ENCODE measurements around the gene FAIM. TPM values are rescaled to one million over a fixed set of nuclear protein-coding genes. Genes with fewer than 3 reads are reported as not detected.
"Not testable (repeated sequence)": the region's sequence is repeated elsewhere in the genome, so short reads cannot be mapped to it uniquely, and the experiment has no call there.

The FAIM gene
- total RNA-seq, 4 donors from 2014 or later: 0.88 to 3.0 (median 1.1) TPM; not detected in 1

- TF ChIP-seq POLR2A (IDR thresholded peaks at IDR 0.05) (no peak), CTCF (IDR thresholded peaks at IDR 0.05 in 4 of 5, conservative IDR thresholded peaks at IDR 0.05 in 1 of 5) (no peak)
- in situ Hi-C loops (cut with MboI; ENCODE audit: low sequenced_read_pairs in 4 of 4) (no loop called here), intact Hi-C loops (cut with DNase I; ENCODE audit: low total_unique reads) (no loop called here)
- no peak overlapping the region for H3K4me3 ChIP-seq
- peaks cover 0 to 5% of the 10 kb centered on the region in 2 donors for H3K36me3 ChIP-seq
- H3K27ac ChIP-seq: no peak overlapping the region
- no peaks in the 10 kb centered on the region for H3K27me3 ChIP-seq
- DNase-seq (no peak), ATAC-seq (no peak)
- H3K9me3 ChIP-seq: no peaks in the 10 kb centered on the region
- no peaks in the 10 kb centered on the region for H3K4me1 ChIP-seq
Observed at GRCh38 chr3:138567403-138567802, 41.2 kb upstream of the FAIM start.

GRCh38 chr3:138569090-138569489 lies 39.5 kb upstream of the FAIM start:
- H3K27me3 ChIP-seq: no peaks in the 10 kb centered on the region
- no peak overlapping the region for H3K4me3 ChIP-seq
- H3K27ac ChIP-seq: no peak overlapping the region
- DNase-seq (no peak), ATAC-seq (no peak)
- in situ Hi-C loops (cut with MboI; ENCODE audit: low sequenced_read_pairs in 4 of 4) (no loop called here), intact Hi-C loops (cut with DNase I; ENCODE audit: low total_unique reads) (no loop called here)
- H3K4me1 ChIP-seq: no peaks in the 10 kb centered on the region
- TF ChIP-seq CTCF (IDR thresholded peaks at IDR 0.05 in 4 of 5, conservative IDR thresholded peaks at IDR 0.05 in 1 of 5): no peak
- no peak for TF ChIP-seq POLR2A (IDR thresholded peaks at IDR 0.05)
- H3K9me3 ChIP-seq: no peaks in the 10 kb centered on the region
- H3K36me3 ChIP-seq: peaks cover 0 to 10% of the 10 kb centered on the region in 2 donors

GRCh38 chr3:138569624-138570023 lies 38.9 kb upstream of the FAIM start:
- in situ Hi-C loops (cut with MboI; ENCODE audit: low sequenced_read_pairs in 4 of 4): not testable (repeated sequence)

GRCh38 chr3:138573138-138573537 lies 35.4 kb upstream of the FAIM start:
- no peaks in the 10 kb centered on the region for H3K4me1 ChIP-seq
- no peak overlapping the region for H3K27ac ChIP-seq
- no peak overlapping the region for H3K4me3 ChIP-seq
- H3K36me3 ChIP-seq: peaks cover 0 to 10% of the 10 kb centered on the region in 2 donors
- in situ Hi-C loops (cut with MboI; ENCODE audit: low sequenced_read_pairs in 4 of 4) (no loop called here), intact Hi-C loops (cut with DNase I; ENCODE audit: low total_unique reads) (no loop called here)
- no peaks in the 10 kb centered on the region for H3K27me3 ChIP-seq
- ATAC-seq (no peak), DNase-seq (no peak)
- H3K9me3 ChIP-seq: no peaks in the 10 kb centered on the region
- TF ChIP-seq CTCF (IDR thresholded peaks at IDR 0.05 in 4 of 5, conservative IDR thresholded peaks at IDR 0.05 in 1 of 5) (no peak), POLR2A (IDR thresholded peaks at IDR 0.05) (no peak)

More at GRCh38 chr3:138569624-138570023, 38.9 kb upstream of the FAIM start:
- peaks cover 0 to 10% of the 10 kb centered on the region in 2 donors for H3K36me3 ChIP-seq
- intact Hi-C loops (cut with DNase I; ENCODE audit: low total_unique reads); H3K27ac ChIP-seq; H3K4me1 ChIP-seq; H3K9me3 ChIP-seq; H3K27me3 ChIP-seq; H3K4me3 ChIP-seq; DNase-seq; ATAC-seq: not testable (repeated sequence)

- in situ Hi-C loops (cut with MboI; ENCODE audit: low sequenced_read_pairs in 4 of 4): no loop called here
- TF ChIP-seq POLR2A (IDR thresholded peaks at IDR 0.05) (no peak), CTCF (IDR thresholded peaks at IDR 0.05 in 4 of 5, conservative IDR thresholded peaks at IDR 0.05 in 1 of 5) (no peak)
Observed at GRCh38 chr3:138578141-138578540, 30.4 kb upstream of the FAIM start.

More at GRCh38 chr3:138578141-138578540, 30.4 kb upstream of the FAIM start:
- no peaks in the 10 kb centered on the region for H3K9me3 ChIP-seq
- H3K27me3 ChIP-seq: no peaks in the 10 kb centered on the region
- peaks cover 0 to 13% of the 10 kb centered on the region in 2 donors for H3K4me1 ChIP-seq
- ATAC-seq (no peak), DNase-seq (no peak)
- H3K27ac ChIP-seq: no peak overlapping the region
- H3K4me3 ChIP-seq: no peak overlapping the region
- no peaks in the 10 kb centered on the region for H3K36me3 ChIP-seq
- intact Hi-C loops (cut with DNase I; ENCODE audit: low total_unique reads): no loop called here

Data from gastrocnemius medialis (tissue), 4 donors.